ENCODE data around the gene PMIS2.

GRCh38 chr19:35623327-35624010 lies 37.5 kb downstream of the PMIS2 start:
- no peak for TF ChIP-seq CTCF (IDR thresholded peaks at IDR 0.05)
- TF ChIP-seq POLR2A (IDR thresholded peaks at IDR 0.05), result no peak
